Measurements from ENCODE around the gene ZBTB44. TPM values are rescaled to one million over a fixed set of nuclear protein-coding genes. Genes with fewer than 3 reads are reported as not detected.

ZBTB44 gene
- total and polyA plus RNA-seq, 3 donors from 2014 or later, result 103 to 158 (median 125) TPM

- Histone ChIP-seq H3K4me3 (no peak overlapping the region), H3K36me3 (ENCODE audit: low read depth, missing control alignments) (no peaks in the 10 kb centered on the region), H3K4me1 (no peaks in the 10 kb centered on the region), H3K27me3 (no peaks in the 10 kb centered on the region), H3K9me3 (no peaks in the 10 kb centered on the region), H3K27ac (no peak overlapping the region)
- no peak for DNase-seq
- intact Hi-C loops (cut with DNase I; ENCODE audit: low total_unique reads), result no loop called here
- WGBS, 2 donors, result 91 to 92% methylated on average over 29 to 32 of the region's 32 CpGs
- TF ChIP-seq CTCF (IDR thresholded peaks at IDR 0.05) (no peak), POLR2A (IDR thresholded peaks at IDR 0.05) (no peak)
These were observed 125.1 kb downstream of the ZBTB44 start for GRCh38 chr11:130189492-130190210.

- no peaks in the 10 kb centered on the region for H3K9me3 ChIP-seq
- no peaks in the 10 kb centered on the region for H3K36me3 ChIP-seq (ENCODE audit: low read depth, missing control alignments)
- intact Hi-C loops (cut with DNase I; ENCODE audit: low total_unique reads), result no loop called here
- no peaks in the 10 kb centered on the region for H3K27me3 ChIP-seq
- no peak overlapping the region for H3K4me3 ChIP-seq
- TF ChIP-seq POLR2A (IDR thresholded peaks at IDR 0.05), result no peak
- TF ChIP-seq CTCF (IDR thresholded peaks at IDR 0.05), result no peak
- no peaks in the 10 kb centered on the region for H3K4me1 ChIP-seq
- 65 to 84% methylated on average over 4 to 19 of the region's 19 CpGs for whole genome bisulfite sequencing, 2 donors
- H3K27ac ChIP-seq, result no peak overlapping the region
- no peak for DNase-seq
These were observed 126.0 kb downstream of the ZBTB44 start for GRCh38 chr11:130188585-130189347.

GRCh38 chr11:130188047-130188446, 126.7 kb downstream of the ZBTB44 start:
- no peak for DNase-seq
- WGBS, 2 donors, result 93 to 94% methylated on average over 12 to 14 of the region's 14 CpGs
- TF ChIP-seq POLR2A (IDR thresholded peaks at IDR 0.05) (no peak), CTCF (IDR thresholded peaks at IDR 0.05) (no peak)
- no peaks in the 10 kb centered on the region for H3K27me3 ChIP-seq
- H3K9me3 ChIP-seq, result no peaks in the 10 kb centered on the region
- intact Hi-C loops (cut with DNase I; ENCODE audit: low total_unique reads), result no loop called here
- H3K36me3 ChIP-seq (ENCODE audit: low read depth, missing control alignments), result no peaks in the 10 kb centered on the region
- H3K4me3 ChIP-seq, result no peak overlapping the region
- no peak overlapping the region for H3K27ac ChIP-seq
- H3K4me1 ChIP-seq, result no peaks in the 10 kb centered on the region

- DNase-seq, result no peak
- Histone ChIP-seq H3K27ac (no peak overlapping the region), H3K27me3 (no peaks in the 10 kb centered on the region), H3K4me1 (no peaks in the 10 kb centered on the region), H3K9me3 (no peaks in the 10 kb centered on the region), H3K4me3 (no peak overlapping the region), H3K36me3 (ENCODE audit: low read depth, missing control alignments) (no peaks in the 10 kb centered on the region)
- intact Hi-C loops (cut with DNase I; ENCODE audit: low total_unique reads), result no loop called here
- TF ChIP-seq CTCF (IDR thresholded peaks at IDR 0.05) (no peak), POLR2A (IDR thresholded peaks at IDR 0.05) (no peak)
- 83 to 93% methylated on average over 11 to 13 of the region's 13 CpGs for WGBS, 2 donors
These were observed 127.6 kb downstream of the ZBTB44 start for GRCh38 chr11:130187096-130187495.

Data from testis (tissue), 3 donors.